ELF-1 (cell line): ENCODE measurements around the gene EFEMP2.
A peak's percentile ranks its signal among the peaks of the same experiment; 100 is the strongest.

ENCODE experiments used
- DNase-seq: peaks from one replicate; pipeline ENCODE4 v3.0.0-alpha.2; 2016; ENCODE audit warnings: low read depth, low spot score

Gene EFEMP2

DNA sequence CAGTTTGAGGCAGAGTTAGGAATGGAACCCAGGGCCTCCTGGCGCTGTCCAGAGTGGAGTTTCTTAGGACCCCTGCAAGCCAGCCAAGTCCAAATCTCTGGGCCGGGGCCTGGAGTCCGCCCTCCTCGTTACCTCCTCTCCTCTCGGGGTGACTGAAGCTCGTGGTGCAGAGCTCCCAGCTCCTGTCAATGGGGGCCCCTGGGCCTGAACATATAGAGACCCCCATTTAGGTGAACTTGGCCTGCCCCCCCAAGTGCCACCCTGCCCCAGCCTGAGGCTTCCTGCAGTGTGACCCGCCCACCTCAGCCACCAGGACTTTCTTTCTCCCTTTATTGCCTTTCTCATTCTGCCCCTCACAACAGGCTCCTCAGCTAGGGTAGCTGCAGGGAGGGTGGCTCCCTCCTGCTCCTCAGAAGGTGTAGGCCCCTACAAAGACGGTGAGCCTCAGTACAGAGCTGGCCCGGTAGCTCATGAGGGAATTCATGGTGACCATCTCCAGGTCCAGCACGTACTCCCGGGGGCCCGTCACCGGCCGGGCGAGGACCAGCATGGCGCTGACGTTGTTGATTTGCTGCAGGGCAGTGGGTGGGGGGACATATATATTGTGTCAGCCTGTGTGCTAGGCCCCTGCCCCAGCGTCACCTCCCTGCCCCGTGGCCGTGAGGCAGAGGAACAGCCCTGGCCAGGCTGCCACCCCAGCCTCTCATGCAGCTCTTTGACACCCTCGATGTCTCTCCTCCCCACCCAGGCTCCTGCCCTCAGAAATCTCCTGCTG is 5.9 kb downstream of the EFEMP2 start:
- DNase-seq: no peak

GRCh38 chr11:65865550-65866172 is 6.9 kb downstream of the EFEMP2 start:
- no peak for DNase-seq

- DNase-seq: no peak
Observed at GRCh38 chr11:65864706-65865471, 7.7 kb downstream of the EFEMP2 start.

DNA sequence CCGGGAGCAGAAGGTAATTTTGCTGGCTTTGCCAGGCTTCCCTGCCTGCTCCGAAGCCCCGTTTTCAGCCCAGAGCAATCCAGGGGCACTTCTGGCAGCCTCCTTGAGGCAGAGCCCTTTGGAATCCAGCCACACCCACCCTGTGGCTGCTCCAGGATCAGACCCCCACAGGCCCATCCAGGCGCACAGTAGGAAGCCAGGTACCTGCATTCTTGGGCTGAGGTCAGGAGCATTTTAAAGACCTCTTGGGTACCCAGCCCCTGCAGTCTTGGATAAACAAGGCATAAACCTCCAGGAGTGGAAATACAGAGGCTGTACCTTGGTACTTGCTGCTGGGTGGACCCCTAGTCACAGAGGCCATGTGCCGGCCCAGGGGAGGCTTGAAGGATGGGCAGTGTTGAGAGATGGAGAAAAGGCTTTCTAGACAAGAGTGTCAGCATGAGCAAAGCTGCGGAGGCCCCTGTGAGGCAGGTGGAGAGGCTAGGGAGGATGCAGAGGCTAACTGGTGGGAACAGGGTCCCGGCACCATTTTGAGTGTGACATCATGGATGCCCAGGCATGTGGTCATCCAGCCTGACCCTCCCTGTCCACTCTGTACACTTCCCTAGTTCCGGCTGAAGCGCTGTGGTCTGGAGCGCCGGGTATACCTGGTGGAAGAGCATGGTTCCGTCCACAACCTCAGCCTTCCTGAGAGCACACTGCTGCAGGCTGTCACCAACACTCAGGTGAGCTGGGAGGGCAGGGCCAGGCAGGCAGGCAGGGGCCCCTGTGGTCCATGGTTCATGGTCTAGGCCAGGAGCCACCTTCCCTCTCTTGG is 8.5 kb downstream of the EFEMP2 start:
- no peak for DNase-seq

DNA sequence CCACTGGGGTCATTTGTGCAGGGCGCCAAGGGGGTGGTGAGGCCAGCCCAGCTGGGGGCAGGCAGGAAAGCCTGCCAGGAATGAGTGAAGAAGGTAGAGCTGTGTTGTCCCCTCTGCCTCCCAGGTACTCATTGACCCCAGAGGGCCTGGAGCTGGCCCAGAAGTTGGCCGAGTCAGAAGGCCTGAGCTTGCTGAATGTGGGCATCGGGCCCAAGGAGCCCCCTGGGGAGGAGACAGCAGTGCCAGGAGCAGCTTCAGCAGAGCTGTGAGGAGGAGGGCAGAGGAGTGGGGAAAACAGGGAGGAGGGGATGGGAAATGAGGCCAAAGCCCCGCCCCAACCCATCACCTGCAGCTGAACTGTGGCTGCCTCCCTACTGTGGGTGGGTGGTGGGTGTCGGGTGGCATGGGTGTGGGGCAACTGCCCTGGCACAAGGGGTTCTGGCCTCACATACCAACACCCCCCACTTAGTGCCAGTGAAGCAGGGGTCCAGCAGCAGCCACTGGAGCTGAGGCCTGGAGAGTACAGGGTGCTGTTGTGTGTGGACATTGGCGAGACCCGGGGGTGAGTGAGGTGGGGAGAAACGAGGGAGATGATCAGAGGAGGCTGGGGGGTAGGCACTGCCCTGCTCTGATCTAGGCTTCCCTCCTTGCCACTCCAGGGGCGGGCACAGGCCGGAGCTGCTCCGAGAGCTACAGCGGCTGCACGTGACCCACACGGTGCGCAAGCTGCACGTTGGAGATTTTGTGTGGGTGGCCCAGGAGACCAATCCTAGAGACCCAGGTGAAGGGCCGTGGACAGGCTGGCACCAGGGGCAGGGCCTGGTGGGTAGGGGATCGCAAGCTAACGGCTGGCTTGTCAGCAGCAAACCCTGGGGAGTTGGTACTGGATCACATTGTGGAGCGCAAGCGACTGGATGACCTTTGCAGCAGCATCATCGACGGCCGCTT is 9.4 kb downstream of the EFEMP2 start:
- no peak for DNase-seq

- no peak for DNase-seq
Observed at GRCh38 chr11:65862191-65862735, 10.3 kb downstream of the EFEMP2 start.

GRCh38 chr11:65861533-65862183 is 10.9 kb downstream of the EFEMP2 start:
- no peak for DNase-seq

DNA sequence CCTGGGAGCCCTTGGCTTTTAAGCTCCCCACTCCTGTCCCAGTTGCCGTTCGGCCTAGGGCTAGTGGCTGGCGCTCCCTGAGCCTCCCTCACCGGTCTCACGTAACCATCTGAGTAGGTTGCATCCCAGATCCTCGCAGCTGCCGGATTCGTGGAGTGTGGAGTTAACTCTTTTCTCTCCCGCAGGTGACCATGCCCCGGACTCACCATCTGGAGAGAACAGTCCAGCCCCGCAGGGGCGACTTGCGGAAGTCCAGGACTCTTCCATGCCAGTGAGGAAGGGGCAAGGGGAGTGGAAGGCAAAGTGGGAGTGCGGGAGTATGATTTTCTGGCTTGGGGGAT is 11.5 kb downstream of the EFEMP2 start:
- no peak for DNase-seq

- peak; percentile 99 for DNase-seq
Observed at GRCh38 chr11:65860278-65861164, 12.1 kb downstream of the EFEMP2 start, which contains the start of gene MUS81. Gene MUS81, plus strand, starts transcription at chr11:65860433. Its CDS starts 321 bp downstream, at chr11:65860754.

DNA sequence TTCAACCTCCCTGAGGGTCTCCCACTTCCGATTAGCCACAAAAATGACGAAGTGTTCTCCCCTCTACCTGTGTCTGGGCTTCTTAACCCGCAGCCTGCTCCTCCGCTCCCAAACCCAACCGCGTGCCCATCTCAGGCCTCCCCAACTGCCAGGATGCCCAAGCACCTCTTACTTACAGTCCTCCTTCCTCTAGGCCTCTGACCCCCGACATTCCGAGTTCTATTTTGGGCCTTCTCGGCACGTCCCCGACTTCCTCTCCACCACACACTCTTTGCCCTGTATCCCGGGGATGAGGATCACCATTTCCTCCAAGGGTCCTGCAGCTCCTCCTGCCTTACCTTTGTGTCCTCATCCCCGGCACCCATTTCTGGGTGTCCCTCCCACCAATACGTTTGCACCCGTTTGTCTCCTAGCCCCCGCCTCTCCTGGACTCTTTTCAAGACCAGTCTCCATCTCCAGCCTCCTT is 12.8 kb downstream of the EFEMP2 start:
- no peak for DNase-seq

DNA sequence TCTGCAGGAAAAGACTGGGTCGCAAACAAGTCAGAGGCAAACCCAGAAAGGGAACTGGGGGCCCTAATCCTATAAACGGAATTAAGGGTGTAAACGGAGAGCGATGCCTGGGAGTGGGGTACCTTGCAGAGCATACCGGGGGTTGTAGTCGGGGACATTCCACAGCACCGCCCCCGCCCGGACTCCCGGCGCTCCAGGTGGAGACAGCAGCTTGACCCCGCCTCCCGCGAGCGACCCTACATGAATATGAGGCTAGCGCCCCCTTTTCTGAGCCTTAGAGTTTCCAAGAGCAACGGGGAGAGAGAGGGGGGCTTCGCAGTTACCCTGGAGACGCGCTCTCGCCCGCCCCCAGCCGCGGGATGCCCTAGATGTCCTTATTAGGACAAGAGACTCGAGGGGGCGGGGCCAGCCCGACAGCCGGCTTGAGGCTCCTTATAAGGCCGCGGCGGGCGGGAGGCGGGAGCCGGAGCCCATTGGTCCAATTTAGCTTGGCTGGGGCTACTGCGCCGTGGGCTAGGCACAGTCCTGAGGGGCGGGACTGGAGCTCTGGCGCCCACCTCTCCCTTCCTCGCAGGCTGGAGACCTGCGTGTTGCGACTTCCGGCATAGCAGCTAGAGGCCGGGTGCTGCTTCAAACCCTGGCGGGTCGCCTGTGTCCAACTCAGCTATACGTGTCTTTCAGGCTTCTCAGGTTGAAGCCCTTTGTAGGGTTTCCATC is 13.3 kb downstream of the EFEMP2 start:
- DNase-seq: peak; percentile 99

DNA sequence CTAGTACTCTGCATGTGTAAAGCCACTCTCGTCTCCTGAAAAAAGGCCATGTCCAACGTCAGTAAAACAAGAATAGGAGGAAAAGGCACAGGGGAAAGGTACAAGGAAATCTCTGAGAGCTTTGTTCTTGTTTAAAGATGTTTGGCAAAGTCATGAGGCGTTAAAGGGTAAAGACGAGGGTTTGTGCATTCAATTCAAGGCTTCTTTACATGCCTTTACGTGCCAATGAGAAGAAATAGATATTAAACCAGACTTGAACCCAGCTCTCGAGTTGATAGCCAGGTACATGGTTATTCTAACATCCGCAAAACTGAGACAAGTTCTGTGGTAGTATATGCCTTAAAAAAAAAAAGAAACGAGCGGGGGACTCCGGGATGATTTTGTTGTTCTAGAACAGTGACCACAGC is 13.9 kb downstream of the EFEMP2 start:
- DNase-seq: no peak

- DNase-seq: peak; percentile 99
Observed at GRCh38 chr11:65857853-65858680, 14.5 kb downstream of the EFEMP2 start, which contains the start of gene CFL1. Gene CFL1, minus strand, starts transcription at chr11:65858180. Its CDS starts 81 bp downstream, at chr11:65858099.

DNA sequence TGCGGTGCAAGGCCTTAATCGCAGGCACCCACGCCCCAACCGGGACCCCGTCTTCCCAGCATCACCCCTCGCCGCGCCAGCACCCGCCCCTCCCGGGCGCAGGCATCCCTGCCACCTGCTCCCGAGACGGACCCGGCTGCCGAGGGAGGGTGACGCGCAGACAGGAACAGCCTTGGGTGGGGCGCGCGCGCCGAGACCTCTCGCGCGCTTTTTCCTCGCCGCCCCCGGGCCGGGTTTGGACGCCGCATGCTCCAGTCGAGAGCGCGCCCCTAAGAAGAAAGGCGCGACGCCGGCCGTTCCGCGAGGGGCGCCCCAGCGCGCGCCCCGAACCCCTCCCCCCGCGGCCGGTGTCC is 15.1 kb downstream of the EFEMP2 start:
- DNase-seq: no peak

GRCh38 chr11:65856689-65857499 is 15.7 kb downstream of the EFEMP2 start:
- DNase-seq: peak; percentile 81

- no peak for DNase-seq
Observed at GRCh38 chr11:65855927-65856363, 16.7 kb downstream of the EFEMP2 start.
